GM18519 (cell line): ENCODE data around the gene ACLY.
"Not testable (repeated sequence)": the region's sequence is repeated elsewhere in the genome, so short reads cannot be mapped to it uniquely, and the experiment has no call there.

ENCODE experiments used
- ATAC-seq: cut with Tn5 transposase; IDR thresholded peaks from one replicate; pipeline ENCODE4 v1.9.1; 2021; ENCODE audit warnings: mild to moderate bottlenecking, moderate library complexity; ENCODE audit not compliant: unreplicated experiment, low FRiP score

ACLY gene

DNA sequence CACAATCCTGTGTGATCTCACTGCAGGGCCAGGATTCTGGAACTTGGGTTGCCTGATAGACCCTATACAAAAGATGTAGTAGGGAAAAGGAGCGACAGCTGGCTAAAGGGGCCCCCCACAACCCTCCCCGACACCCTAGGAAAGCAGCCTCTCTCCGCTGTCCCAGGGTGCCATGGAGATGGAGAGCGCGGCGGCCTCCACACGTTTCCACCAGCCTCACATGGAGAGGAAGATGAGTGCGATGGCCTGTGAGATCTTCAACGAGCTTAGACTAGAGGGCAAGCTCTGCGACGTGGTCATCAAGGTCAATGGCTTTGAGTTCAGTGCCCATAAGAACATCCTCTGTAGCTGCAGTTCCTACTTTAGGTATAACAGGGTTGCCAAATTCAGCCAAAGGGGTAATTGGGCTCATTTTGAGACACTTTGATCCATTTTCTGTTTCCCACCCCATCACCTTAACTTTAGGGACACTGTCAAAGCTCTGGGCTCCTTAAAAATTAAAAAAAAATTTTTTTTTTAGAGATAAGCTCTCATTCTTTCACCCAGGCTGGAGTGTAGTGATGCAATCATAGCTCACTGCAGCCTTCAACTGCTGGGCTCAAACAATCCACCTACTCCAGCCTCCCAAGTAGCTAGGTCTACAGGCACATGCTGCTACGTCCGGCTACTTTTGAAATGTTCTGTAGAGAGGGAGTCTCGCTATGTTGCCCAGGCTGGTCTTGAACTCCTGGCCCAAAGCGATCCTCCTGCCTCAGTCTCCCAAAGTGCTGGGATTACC lies 80.8 kb downstream of the ACLY start, which contains the start of gene KLHL10:
Gene KLHL10 (plus strand): TSS at position 65 of the 778 bp plus-strand sequence. CDS start 108 bp downstream, at position 173.
- ATAC-seq = no peak

DNA sequence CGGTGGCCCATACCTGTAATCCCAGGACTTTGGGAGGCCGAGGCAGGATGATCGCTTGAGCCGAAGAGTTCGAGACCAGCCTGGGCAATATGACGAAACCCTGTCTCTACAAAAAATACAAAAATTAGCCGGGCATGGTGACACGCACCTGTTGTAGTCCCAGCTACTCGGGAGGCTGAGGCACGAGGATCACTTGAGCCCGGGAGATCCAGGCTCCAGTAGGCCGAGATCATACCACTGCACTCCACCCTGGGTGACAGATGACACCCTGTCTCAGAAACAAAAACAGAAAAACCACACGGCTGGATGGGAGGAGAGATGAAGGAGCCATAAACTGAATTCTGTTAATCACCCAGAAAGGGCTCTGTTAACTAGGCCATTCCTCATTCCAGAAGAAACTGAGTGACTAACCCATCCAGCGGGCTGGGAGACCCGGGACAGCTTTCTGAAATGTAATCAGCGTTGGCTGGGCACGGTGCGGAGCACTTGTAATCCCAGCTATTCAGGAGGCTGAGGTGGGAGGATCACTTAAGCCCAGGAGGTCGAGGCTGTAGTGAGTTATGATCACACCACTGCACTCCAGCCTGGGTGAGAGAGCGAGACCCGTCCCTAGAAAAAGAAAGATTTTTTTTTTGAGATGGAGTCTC lies 82.1 kb downstream of the ACLY start:
- no peak for ATAC-seq

DNA sequence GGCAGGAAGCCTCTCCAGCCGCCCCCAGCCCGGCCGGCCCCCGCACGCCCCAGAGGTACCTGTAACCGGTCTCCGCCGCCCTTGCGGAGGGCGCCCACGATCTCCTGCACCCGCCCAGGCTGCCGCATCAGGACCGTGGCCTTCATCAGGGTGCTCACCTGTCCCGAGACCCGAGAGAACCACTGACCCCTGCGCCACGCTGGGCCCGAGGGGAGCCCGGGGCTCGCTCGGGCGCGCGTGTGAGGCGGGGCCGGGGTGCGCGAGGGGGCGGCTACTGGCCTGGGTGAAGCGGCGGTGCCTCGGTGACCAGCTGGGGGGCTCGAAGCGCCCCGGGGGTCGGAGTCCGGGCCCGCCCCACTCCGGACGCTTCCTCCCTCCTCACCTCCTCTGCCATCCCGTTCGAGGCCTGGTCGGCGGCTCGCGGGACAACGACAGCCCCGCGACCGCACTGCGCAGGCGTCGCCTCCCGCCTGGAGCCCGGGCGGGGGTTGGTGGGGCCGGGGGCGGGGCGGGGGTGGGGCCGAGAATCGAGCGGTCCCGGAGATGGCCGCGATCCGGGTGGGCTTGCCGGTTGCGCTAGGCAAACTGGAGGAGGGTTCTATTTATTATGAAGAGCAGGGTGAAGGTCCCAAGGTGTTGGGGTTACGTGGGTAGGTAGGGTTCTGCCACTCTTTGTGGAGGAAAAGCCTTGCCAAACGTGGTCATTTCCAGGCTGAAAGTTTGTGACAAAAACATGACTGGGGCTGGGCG lies 82.8 kb downstream of the ACLY start, which contains the start of gene NT5C3B:
Gene NT5C3B (minus strand): TSS at position 433 of the 750 bp plus-strand sequence. CDS start 39 bp downstream, at position 394.
- ATAC-seq = no peak

DNA sequence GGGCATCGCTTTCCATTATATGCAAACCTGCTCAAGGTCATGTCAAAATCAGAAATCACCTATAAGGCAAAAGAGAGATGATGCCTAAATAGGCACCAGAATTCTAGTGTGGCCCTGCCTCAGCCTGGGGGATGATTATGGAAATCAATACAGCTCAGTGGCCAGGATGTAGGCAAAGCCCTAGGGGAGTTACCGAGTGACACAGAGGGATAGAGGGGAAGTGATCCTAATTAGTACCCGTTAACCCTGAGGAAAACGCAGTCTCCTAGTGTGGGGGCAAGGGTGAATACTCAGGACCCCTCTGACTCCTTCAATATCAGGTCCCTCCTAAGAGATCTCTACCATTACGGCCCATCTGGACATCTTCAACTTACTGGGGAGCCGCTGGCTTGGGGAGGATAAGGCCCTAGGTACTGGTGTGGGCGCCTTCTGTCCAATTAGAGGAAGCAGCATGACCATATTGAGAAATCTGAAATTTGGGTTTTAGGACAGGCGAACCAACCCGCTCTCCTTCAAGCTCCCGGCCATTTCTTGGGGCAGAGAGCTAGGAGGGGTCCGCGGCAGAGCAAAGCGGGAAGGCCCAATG lies 83.4 kb downstream of the ACLY start:
- ATAC-seq = no peak

DNA sequence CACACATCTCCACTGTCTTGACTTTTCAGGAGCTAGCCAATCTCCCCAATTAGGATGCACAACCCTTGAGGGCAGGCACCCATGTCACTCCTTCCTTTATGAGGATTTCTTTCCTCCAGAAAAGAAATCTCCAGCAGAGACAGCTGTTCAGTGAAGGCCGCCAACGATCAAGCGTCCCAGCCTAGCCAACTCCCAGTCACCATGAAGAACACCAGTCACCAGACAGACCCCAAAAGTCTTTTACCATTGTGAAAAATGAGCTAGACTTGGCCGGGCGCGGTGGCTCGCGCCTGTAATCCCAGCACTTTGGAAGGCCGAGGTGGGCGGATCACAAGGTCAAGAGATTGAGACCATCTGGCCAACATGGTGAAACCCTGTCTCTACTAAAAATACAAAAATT lies 88.8 kb downstream of the ACLY start:
- not testable (repeated sequence) for ATAC-seq

DNA sequence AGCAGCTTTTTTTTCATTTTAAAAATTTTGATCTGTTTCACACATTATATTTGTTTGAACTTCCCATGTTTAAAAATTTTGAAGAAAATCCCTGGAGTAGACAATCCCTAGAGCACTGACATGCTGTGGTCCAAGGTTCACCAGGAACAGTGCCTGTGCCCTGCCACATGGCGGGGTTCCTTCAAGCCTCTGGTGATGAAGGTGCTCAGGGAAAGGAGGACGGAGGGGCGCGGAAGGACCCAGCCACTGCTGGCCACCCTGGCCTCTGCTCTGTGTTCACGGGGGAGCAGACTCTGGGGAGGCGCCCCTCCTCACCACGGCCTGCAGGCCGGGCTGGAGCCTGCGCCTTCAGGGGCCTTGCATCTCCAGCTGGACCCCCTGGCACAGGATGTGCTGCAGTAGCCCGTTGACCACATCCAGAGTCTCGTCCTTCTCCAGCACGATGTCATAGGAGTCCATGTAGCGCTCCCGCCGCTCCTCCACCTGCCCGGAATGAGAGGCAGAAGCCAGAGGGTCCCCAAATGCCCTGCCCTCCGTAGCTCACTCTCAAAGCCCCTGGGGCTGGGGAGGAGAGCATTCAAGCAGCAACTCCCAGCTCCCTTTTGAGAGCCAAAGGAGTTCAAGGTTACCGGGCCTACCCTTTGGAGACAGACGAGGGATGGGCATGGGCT lies 93.4 kb downstream of the ACLY start:
- no peak for ATAC-seq

DNA sequence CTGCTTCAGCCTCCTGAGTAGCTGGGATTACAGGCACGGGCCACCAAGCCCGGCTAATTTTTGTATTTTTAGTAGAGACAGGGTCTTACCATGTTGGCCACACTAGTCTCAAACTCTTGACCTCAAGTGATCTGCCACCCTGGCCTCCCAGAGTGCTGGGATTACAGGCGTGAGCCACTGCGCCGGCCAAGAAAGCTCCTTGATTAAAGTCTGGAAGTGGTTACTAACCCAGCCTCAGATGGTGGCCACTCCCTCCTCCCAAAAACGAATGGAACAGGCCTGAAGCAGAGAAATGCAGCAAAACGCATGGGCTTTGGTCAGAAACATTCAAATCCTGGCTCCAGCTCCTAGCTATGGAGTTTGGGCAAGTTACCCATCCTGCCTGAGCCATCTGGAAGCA lies 94.7 kb downstream of the ACLY start:
- ATAC-seq = no peak

DNA sequence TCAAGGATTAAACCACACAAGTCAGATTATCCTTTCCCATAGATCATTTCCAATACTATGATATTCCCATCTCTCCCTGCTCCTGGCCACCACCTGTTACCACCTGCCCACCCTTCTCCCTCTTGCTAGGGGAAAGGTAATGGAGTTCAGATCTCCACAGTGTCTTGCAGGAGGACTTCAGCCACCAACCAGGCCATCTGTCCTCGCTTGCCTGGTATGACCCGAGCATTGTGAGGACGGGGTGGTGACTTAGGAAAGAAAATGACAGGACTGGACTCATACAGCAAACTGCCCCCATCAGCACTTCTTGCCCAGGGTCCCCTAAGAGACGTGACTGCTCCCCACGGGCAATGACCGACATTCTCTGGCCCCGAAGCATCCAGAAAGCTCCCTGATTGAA lies 95.2 kb downstream of the ACLY start:
- no peak for ATAC-seq

DNA sequence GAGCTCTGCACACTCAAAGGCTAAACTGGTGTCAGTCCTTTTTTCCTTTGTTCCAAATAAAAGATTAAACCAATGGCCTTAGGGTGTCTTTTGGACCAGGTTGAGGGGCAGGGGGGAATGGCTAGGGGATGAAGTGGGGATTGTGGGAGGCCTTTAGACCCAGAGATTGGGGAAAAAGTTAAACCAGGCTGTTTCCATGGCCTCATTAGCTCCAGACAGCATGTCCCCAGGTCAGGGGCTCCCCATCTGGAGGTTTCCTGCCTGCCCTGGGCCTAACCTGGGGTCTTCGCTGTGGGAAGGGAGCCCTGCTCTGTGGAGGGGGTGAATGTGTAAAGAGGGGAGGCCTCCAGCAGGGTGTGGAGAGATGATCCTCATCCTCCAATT lies 95.6 kb downstream of the ACLY start:
- ATAC-seq = no peak

DNA sequence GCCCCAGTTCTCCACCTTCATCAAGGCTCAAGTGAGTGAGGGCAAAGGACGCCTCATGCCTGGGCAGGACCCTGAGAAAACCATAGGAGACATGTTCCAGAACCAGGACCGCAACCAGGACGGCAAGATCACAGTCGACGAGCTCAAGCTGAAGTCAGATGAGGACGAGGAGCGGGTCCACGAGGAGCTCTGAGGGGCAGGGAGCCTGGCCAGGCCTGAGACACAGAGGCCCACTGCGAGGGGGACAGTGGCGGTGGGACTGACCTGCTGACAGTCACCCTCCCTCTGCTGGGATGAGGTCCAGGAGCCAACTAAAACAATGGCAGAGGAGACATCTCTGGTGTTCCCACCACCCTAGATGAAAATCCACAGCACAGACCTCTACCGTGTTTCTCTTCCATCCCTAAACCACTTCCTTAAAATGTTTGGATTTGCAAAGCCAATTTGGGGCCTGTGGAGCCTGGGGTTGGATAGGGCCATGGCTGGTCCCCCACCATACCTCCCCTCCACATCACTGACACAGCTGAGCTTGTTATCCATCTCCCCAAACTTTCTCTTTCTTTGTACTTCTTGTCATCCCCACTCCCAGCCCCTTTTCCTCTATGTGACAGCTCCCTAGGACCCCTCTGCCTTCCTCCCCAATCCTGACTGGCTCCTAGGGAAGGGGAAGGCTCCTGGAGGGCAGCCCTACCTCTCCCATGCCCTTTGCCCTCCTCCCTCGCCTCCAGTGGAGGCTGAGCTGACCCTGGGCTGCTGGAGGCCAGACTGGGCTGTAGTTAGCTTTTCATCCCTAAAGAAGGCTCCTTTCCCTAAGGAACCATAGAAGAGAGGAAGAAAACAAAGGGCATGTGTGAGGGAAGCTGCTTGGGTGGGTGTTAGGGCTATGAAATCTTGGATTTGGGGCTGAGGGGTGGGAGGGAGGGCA lies 96.3 kb downstream of the ACLY start:
- ATAC-seq = no peak

DNA sequence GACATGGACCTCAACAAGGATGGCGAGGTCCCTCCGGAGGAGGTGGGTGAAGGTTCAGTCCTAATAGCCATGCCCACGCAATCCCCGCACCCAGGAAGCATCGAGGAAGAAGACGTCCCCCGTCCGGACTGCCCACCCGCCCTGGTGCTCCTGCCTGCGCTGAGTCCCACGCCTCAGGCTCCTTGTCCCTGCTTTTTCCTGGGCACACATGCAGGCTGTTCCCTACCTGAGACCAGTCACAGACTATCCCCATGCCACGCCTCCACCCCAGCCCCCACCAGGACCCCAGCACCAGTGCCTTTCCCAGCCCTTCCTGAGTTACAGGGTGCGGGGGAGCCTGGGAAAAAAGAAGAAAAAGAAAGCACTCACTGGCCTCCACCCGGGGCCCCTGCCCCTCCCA lies 97.0 kb downstream of the ACLY start:
- no peak for ATAC-seq

DNA sequence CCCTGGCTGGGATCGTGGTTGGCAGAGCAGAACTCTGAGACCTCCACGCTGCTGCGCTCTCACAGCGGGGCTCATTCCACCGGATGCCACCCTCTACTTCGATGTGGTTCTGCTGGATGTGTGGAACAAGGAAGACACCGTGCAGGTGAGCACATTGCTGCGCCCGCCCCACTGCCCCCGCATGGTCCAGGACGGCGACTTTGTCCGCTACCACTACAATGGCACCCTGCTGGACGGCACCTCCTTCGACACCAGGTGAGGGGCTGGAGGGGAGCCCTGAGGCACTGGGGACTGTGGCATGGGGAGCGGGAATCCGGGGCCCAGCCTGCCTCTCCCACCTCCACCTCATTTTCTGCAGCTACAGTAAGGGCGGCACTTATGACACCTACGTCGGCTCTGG lies 100.7 kb downstream of the ACLY start:
- no peak for ATAC-seq
